CD4-positive, alpha-beta T cell (primary cell): ENCODE data around the gene HLCS. TPM values are rescaled to one million over a fixed set of nuclear protein-coding genes. Genes with fewer than 3 reads are reported as not detected.

Experiments used
- ATAC-seq: fragments of 200-7000 bp; cut with Tn5 transposase; one replicate; pipeline ENCODE4 v1.10.0; 2022; ENCODE audit warnings: mild to moderate bottlenecking; ENCODE audit not compliant: poor library complexity
- CTCF ChIA-PET: fragments of 350-600 bp; sonication (Branson Sonifier 250); formaldehyde crosslinking; loops from one replicate; lab custom pipeline; 2021; ENCODE audit warnings: antibody characterized with exemption, inconsistent platforms; lab: Charles Lee
- POLR2A ChIA-PET: fragments of 350-600 bp; sonication (Branson Sonifier 250); formaldehyde crosslinking; loops from one replicate; lab custom pipeline; 2021; ENCODE audit warnings: antibody characterized with exemption, inconsistent platforms; lab: Charles Lee
- DNase-seq, 14 experiments: peaks; one replicate each; pipeline ENCODE4 v3.0.0-alpha.2; 2013 to 2020; ENCODE audit warnings: mixed read lengths in 2 of 14
- H3K27ac ChIP-seq, 2 donors: one replicate each; pipeline versions ENCODE4 v1.5.1 to v1.7.0; 2013; ENCODE audit warnings: low read length in 2 of 2, low read depth in 1 of 2, mild to moderate bottlenecking in 1 of 2
- H3K27me3 ChIP-seq, 2 experiments: 1 replicate in 1 of 2; 2 replicates in 1 of 2; pipeline versions ENCODE4 v1.6.1 to v1.7.0; 2013; ENCODE audit warnings: low read length in 2 of 2, control low read depth in 1 of 2, mild to moderate bottlenecking in 1 of 2, moderate library complexity in 1 of 2; ENCODE audit not compliant: insufficient read depth in 2 of 2, control insufficient read depth in 1 of 2
- H3K36me3 ChIP-seq: one replicate; pipeline ENCODE4 v1.6.1; 2013; ENCODE audit warnings: low read length, control low read depth; ENCODE audit not compliant: insufficient read depth
- H3K4me1 ChIP-seq: one replicate; pipeline ENCODE4 v1.6.1; 2013; ENCODE audit warnings: low read length, control low read depth; ENCODE audit not compliant: insufficient read depth
- H3K4me3 ChIP-seq: one replicate; pipeline ENCODE4 v1.5.1; 2013; ENCODE audit warnings: mild to moderate bottlenecking, low read length, moderate library complexity
- H3K9me3 ChIP-seq, 2 experiments: 1 replicate in 1 of 2; 2 replicates in 1 of 2; pipeline versions ENCODE4 v1.6.1 to v1.7.0; 2013; ENCODE audit warnings: low read length in 2 of 2, mild to moderate bottlenecking in 2 of 2, control low read depth in 1 of 2, moderate library complexity in 1 of 2; ENCODE audit not compliant: control insufficient read depth in 1 of 2, insufficient read depth in 1 of 2
- H3K27ac Mint-ChIP-seq: one replicate; pipeline ENCODE4 v1.8.0; 2020; ENCODE audit warnings: mixed read lengths
- H3K27me3 Mint-ChIP-seq: one replicate; pipeline ENCODE4 v1.8.0; 2021; ENCODE audit warnings: mixed read lengths
- H3K36me3 Mint-ChIP-seq: one replicate; pipeline ENCODE4 v1.8.0; 2021; ENCODE audit warnings: low read depth, mixed read lengths
- H3K4me1 Mint-ChIP-seq: one replicate; pipeline ENCODE4 v1.8.0; 2021; ENCODE audit warnings: low read depth, mixed read lengths
- H3K4me3 Mint-ChIP-seq: one replicate; pipeline ENCODE4 v1.8.0; 2020; ENCODE audit warnings: mild to moderate bottlenecking, mixed read lengths
- H3K9me3 Mint-ChIP-seq: one replicate; pipeline ENCODE4 v1.8.0; 2020; ENCODE audit warnings: mixed read lengths
- intact Hi-C, 2 experiments: fragments of 100-400 bp; cut with DNase I in 1 of 2; cut with micrococcal nuclease in 1 of 2; formaldehyde crosslinking; loops; one replicate each; pipeline versions ENCODE4 v1.15.1 to v1.9.0; 2023 to 2025; cut with DNase I, micrococcal nuclease
- total RNA-seq, 174 experiments: library from RNA in 2 of 174; stranded (reverse) in 2 of 174; gene quantifications; one replicate each; pipeline ENCODE4 v1.2.3 and lab custom pipeline; 2021 to 2026
- TF ChIP-seq, protein P1 (sequence below): fragments of 200-600 bp; IDR thresholded peaks from one replicate; pipeline ENCODE4 v1.8.0; 2022; ENCODE audit warnings: antibody characterized with exemption, mild to moderate bottlenecking

Gene HLCS
- total RNA-seq, 2 experiments from 2014 or later = 8.1 to 10.0 TPM

GRCh38 chr21:36828208-36828607 lies 138.3 kb downstream of the HLCS start:
- ATAC-seq = no peak
- no peaks in the 10 kb centered on the region for H3K27me3 Mint-ChIP-seq
- Histone ChIP-seq H3K27me3 (no peaks in the 10 kb centered on the region), H3K27ac (no peak overlapping the region), H3K9me3 (no peaks in the 10 kb centered on the region), H3K36me3 (no peaks in the 10 kb centered on the region), H3K4me1 (no peaks in the 10 kb centered on the region), H3K4me3 (no peak overlapping the region)
- TF ChIP-seq, protein P1, sequence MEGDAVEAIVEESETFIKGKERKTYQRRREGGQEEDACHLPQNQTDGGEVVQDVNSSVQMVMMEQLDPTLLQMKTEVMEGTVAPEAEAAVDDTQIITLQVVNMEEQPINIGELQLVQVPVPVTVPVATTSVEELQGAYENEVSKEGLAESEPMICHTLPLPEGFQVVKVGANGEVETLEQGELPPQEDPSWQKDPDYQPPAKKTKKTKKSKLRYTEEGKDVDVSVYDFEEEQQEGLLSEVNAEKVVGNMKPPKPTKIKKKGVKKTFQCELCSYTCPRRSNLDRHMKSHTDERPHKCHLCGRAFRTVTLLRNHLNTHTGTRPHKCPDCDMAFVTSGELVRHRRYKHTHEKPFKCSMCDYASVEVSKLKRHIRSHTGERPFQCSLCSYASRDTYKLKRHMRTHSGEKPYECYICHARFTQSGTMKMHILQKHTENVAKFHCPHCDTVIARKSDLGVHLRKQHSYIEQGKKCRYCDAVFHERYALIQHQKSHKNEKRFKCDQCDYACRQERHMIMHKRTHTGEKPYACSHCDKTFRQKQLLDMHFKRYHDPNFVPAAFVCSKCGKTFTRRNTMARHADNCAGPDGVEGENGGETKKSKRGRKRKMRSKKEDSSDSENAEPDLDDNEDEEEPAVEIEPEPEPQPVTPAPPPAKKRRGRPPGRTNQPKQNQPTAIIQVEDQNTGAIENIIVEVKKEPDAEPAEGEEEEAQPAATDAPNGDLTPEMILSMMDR = no peak
- DNase-seq = no peak
- peaks cover 13% of the 10 kb centered on the region for H3K36me3 Mint-ChIP-seq
- CTCF ChIA-PET = no interaction called here
- intact Hi-C loops = no loop called here
- no peaks in the 10 kb centered on the region for H3K9me3 Mint-ChIP-seq
- H3K4me3 Mint-ChIP-seq = no peak overlapping the region
- POLR2A ChIA-PET = no interaction called here
- H3K27ac Mint-ChIP-seq = no peak overlapping the region
- peaks cover 5% of the 10 kb centered on the region for H3K4me1 Mint-ChIP-seq

GRCh38 chr21:36825658-36826057 lies 140.8 kb downstream of the HLCS start:
- CTCF ChIA-PET = no interaction called here

DNA sequence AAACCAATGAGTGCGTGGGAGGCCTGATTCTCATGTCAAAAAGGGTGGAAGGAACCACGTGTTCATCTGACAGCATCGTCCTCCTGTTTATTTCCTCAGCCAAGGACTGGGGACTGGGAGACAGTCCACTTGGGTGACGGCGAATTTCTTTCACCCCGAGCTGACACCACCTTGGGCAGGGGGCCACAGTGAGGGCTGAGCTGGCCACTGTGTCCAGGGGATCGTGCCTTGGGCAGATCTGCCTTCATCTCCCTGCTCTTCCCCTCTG lies 145.5 kb downstream of the HLCS start:
- H3K27ac ChIP-seq = no peak overlapping the region
- Mint-ChIP-seq H3K27ac (no peak overlapping the region), H3K9me3 (no peaks in the 10 kb centered on the region), H3K4me3 (no peak overlapping the region), H3K36me3 (peaks cover 25% of the 10 kb centered on the region), H3K27me3 (no peaks in the 10 kb centered on the region), H3K4me1 (no peaks in the 10 kb centered on the region)
- no peaks in the 10 kb centered on the region for H3K4me1 ChIP-seq
- ATAC-seq (no peak), DNase-seq (no peak)
- no peaks in the 10 kb centered on the region for H3K27me3 ChIP-seq
- no peaks in the 10 kb centered on the region for H3K9me3 ChIP-seq
- no peak overlapping the region for H3K4me3 ChIP-seq
- POLR2A ChIA-PET = no interaction called here
- no peaks in the 10 kb centered on the region for H3K36me3 ChIP-seq
- TF ChIP-seq, protein P1 = no peak
- intact Hi-C loops = no loop called here
- CTCF ChIA-PET = no interaction called here

More at GRCh38 chr21:36825658-36826057, 140.8 kb downstream of the HLCS start:
- DNase-seq (no peak), ATAC-seq (no peak)
- Histone ChIP-seq H3K27me3 (no peaks in the 10 kb centered on the region), H3K36me3 (no peaks in the 10 kb centered on the region), H3K4me1 (no peaks in the 10 kb centered on the region), H3K9me3 (no peaks in the 10 kb centered on the region), H3K4me3 (no peak overlapping the region), H3K27ac (no peak overlapping the region)
- TF ChIP-seq, protein P1 = no peak
- Mint-ChIP-seq H3K9me3 (no peaks in the 10 kb centered on the region), H3K27ac (no peak overlapping the region), H3K4me3 (no peak overlapping the region), H3K36me3 (peaks cover 25% of the 10 kb centered on the region), H3K4me1 (no peaks in the 10 kb centered on the region), H3K27me3 (no peaks in the 10 kb centered on the region)
- POLR2A ChIA-PET = no interaction called here
- intact Hi-C loops = no loop called here
